Hindlimb muscle (tissue), 1 donor: Measurements from ENCODE around the gene RCHY1. TPM values are rescaled to one million over a fixed set of nuclear protein-coding genes. Genes with fewer than 3 reads are reported as not detected.
A peak's percentile ranks its signal among the peaks of the same experiment; 100 is the strongest.
"Not testable (repeated sequence)": the region's sequence is repeated elsewhere in the genome, so short reads cannot be mapped to it uniquely, and the experiment has no call there.

Source experiments
- DNase-seq: peaks from one replicate; pipeline ENCODE4 v3.0.0-alpha.2; 2013
- polyA plus RNA-seq: library from polyadenylated mRNA; unstranded; fragments of 120-200 nt; gene quantifications from one replicate; pipeline ENCODE4 v1.2.1, GENCODE V29; 2013; ENCODE audit not compliant: insufficient read length

Gene RCHY1
- 26.6 TPM for polyA plus RNA-seq

- DNase-seq, result peak; percentile 94
Measured at GRCh38 chr4:75514131-75514948, at the start of gene RCHY1, which contains the start of gene THAP6. RCHY1 (minus strand) TSS chr4:75514403; CDS start chr4:75514286, 117 bp downstream. THAP6 (plus strand) TSS chr4:75514473; CDS start chr4:75515453, 980 bp downstream.

GRCh38 chr4:75561789-75562188 lies 47.6 kb upstream of the RCHY1 start:
- no peak for DNase-seq

- DNase-seq, result no peak
Measured at GRCh38 chr4:75557696-75558095, 43.5 kb upstream of the RCHY1 start.

DNA sequence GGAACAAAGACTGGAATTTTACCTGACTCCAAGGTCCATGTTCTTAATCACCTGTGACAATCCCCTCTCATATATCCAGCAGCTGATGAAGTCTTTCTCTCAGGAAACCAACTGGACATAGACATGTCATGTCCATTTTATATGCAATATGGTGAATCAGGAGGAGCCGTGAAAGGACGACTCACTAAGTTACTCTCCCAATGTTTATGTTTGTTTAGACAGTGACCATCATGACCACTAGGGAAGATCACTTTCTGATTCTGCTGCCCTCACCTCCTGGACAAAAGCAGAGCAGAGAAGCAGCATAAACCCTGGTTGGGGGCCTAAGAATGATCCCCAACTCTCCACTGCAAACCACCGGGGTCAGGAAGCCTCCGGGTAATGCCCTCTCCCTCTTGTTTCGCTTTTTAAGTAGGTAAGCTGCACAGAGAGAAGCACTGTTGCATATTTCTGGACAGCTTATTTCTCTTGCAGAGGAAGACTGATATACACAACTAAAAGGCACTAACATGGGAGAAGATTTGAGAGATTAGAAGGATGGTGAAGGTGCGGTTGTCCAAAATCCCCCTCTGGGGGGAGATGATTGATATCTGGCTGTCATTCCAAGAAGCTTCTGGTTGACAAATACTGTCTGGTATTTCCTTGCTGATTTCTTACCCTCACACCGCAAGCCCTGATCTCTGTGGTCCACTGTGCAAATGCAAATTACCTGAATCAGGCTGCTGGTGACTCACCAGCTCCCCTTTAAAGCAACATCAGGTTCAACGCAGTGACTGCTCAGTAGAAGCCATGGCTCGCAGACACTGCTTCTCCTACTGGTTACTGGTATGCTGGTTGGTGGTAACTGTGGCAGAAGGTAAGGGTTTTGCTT lies 41.3 kb upstream of the RCHY1 start, which contains the start of gene ODAPH:
Gene ODAPH (plus strand): TSS at position 773 of the 871 bp plus-strand sequence. CDS start 17 bp downstream, at position 790.
- DNase-seq, result no peak

DNA sequence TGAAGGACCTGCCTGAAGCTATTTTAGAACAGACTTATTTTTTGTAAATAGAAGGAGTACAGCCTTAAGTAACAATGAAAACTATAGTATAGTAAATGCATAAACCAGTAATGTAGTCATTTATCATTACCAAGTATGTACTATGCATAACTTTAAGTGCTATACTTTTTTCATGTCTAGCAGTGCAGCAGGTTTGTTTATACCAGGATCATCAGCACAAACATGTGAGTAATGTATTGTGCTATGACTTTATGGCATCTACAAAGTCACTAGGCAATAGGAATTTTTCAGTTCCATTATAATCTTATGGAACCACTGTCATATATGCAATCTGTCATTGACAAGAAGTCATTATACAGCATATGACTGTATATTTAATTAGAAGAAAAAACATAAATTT lies 38.2 kb upstream of the RCHY1 start:
- DNase-seq, result no peak

- no peak for DNase-seq
Measured at GRCh38 chr4:75549019-75549418, 34.8 kb upstream of the RCHY1 start.

- peak; percentile 4 for DNase-seq
Measured at GRCh38 chr4:75547647-75548387, 33.6 kb upstream of the RCHY1 start.

GRCh38 chr4:75545526-75545925 lies 31.3 kb upstream of the RCHY1 start:
- DNase-seq, result no peak

DNA sequence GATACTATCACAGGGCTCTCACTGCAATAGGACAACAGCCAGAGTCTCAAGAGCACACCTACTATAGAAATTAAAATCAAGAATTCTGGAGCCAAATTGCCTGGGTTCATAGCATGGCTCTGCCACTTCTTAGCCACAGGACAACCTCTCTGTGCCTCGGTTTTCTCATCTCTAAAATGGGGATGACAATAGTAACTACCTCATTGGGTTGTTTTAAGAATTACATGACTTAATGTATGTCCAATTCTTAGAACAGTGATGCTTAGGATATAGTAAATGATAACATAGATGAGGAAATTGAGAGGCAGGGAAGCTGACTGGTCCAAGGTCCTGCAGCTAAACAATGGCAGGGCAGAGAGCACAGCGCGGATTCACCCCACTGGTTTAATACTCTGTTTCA lies 30.7 kb upstream of the RCHY1 start:
- DNase-seq, result no peak

GRCh38 chr4:75544220-75544619 lies 30.0 kb upstream of the RCHY1 start:
- not testable (repeated sequence) for DNase-seq

GRCh38 chr4:75542824-75543223 lies 28.6 kb upstream of the RCHY1 start:
- no peak for DNase-seq

DNA sequence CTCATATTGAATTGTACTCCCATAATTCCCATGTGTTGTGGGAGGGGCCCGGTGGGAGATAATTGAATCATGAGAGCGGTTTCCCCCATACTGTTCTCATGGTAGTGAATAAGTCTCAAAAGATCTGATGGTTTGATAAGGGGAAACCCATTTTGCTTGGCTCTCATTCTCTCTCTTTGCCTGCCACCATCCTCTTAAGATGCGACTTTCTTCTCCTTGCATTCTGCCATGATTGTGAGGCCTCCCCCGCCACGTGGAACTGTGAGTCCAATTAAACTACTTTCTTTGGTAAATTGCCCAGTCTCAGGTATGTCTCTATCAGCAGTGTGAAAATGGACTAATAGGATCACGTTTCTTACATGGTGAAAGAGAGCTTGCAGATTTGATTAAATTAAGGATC lies 23.1 kb upstream of the RCHY1 start:
- DNase-seq, result not testable (repeated sequence)

- not testable (repeated sequence) for DNase-seq
Measured at GRCh38 chr4:75533926-75534325, 19.7 kb upstream of the RCHY1 start.

GRCh38 chr4:75533339-75533887 lies 19.2 kb upstream of the RCHY1 start:
- not testable (repeated sequence) for DNase-seq

DNA sequence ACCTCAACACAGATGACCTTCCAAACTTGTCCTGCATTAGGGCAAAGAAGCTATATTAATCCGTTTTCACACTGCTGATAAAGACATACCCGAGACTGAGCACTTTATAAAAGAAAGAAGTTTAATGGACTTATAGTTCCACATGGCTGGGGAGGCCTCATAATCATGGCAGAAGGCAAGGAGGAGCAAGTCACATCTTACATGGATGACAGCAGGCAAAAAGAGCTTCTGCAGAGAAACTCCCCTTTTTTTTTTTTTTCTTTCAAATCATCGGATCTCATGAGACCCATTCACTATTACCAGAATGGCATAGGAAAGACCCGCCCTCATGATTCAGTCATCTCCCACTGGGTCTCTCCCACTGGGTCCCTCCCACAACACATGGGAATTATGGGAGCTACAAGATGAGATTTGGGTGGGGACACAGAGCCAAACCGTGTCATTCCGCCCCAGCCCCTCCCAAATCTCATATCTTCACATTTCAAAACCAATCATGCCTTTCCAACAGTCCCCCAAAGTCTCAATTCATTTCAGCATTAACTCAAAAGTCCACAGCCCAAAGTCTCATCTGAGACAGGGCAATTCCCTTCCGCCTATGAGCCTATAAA lies 17.4 kb upstream of the RCHY1 start:
- not testable (repeated sequence) for DNase-seq

GRCh38 chr4:75530556-75531322 lies 16.5 kb upstream of the RCHY1 start:
- DNase-seq, result no peak

DNA sequence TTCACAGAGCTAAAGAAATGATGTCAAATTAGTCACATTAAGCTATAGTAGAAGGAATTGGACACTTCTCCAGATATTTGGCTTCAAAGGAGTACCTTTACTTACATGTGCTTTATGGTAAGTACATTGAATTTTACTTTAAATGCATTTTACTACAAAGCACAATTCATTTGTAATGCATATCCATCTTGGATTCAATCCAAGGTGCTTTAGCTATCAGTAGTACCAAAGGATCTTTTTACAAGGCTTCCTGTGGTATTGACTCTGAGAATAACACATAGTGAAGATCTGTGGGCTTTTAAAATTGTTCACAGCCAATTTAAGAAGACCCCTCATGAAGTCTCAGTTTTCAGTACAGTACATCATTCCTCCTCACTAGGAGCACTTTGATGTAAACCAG lies 13.3 kb upstream of the RCHY1 start:
- DNase-seq, result no peak

DNA sequence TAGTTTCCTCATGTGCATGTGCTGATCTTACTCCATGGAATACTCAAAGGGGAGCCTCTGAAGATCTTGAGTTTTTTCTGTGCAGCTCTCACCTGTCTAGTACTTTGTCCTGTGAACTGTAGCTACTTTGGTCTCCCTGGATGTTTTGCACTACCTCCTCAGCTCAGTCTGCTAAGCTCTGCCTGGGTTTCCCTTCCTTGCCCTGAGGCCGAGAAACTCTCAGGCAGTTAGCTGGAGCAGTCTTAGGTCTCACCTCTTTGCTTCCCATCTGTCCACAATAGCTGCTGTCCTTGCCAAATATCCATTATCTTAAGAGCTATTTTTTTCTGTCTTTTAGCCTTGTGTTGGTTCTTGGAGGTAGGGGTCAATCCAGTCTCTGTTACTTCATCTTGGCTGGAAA lies 11.7 kb upstream of the RCHY1 start:
- DNase-seq, result no peak

- DNase-seq, result no peak
Measured at GRCh38 chr4:75525086-75525485, 10.9 kb upstream of the RCHY1 start.

GRCh38 chr4:75519452-75519851 lies 5.2 kb upstream of the RCHY1 start:
- not testable (repeated sequence) for DNase-seq

DNA sequence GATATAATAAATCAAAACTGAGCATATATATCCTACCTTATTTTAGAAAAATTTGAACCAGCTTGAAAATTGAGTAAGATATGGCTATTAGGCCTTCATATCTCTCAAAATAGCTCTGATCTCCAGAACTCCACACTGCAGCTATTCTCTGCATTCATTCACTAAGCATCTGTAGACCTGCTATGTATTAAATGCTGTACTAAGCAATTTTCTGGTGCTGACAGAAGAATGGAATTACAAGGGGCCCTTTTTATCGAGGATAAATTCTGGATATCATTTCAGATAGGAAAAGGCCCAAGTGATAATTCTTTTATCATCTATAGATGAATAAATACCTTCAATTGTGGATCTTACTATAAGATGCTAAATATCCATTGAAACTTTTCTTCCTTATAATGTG lies 1.9 kb upstream of the RCHY1 start:
- no peak for DNase-seq
